SK-N-SH (cell line): Measurements from ENCODE around the gene SUPT5H. TPM values are rescaled to one million over a fixed set of nuclear protein-coding genes. Genes with fewer than 3 reads are reported as not detected.

Experiments used
- CTCF ChIA-PET: fragments of 300-600, 350-600 bp; formaldehyde crosslinking; extraction: SDS; loops from one replicate; lab custom pipeline; 2021; lab: Yijun Ruan, JAX
- POLR2A ChIA-PET: fragments of 350-600 bp; sonication (Branson Sonifier 250); formaldehyde crosslinking; extraction: SDS; loops from one replicate; lab custom pipeline; 2020; ENCODE audit warnings: antibody characterized with exemption, inconsistent platforms; lab: Yijun Ruan, JAX
- DNase-seq: peaks from one replicate; pipeline ENCODE4 v3.0.0; 2012
- H2AFZ ChIP-seq: fragments of 200-600 bp; sonication (generic); 2 replicates; pipeline ENCODE4 v1.8.1; 2016; ENCODE audit warnings: antibody characterized with exemption, mild to moderate bottlenecking, low read depth
- H3F3A ChIP-seq: fragments of 200-600 bp; sonication (generic); replicated peaks from 2 replicates; pipeline ENCODE3; 2016; ENCODE audit warnings: antibody characterized with exemption, mild to moderate bottlenecking; ENCODE audit not compliant: insufficient read depth
- H3K27ac ChIP-seq, 2 experiments: fragments of 200-500 bp in 1 of 2; fragments of 200-600 bp in 1 of 2; sonication (Bioruptor generic) in 1 of 2; sonication (generic), shearing (Covaris generic) in 1 of 2; 2 replicates each; pipeline versions ENCODE4 v1.5.1 to v1.6.1; 2014 to 2016; ENCODE audit warnings: low read depth in 2 of 2, inconsistent platforms in 1 of 2, low read length in 1 of 2, mild to moderate bottlenecking in 1 of 2, mixed read lengths in 1 of 2
- H3K27me3 ChIP-seq: fragments of 200-600 bp; sonication (generic), shearing (Covaris generic); 2 replicates; pipeline ENCODE4 v1.6.1; 2016; ENCODE audit warnings: mixed run types; ENCODE audit not compliant: insufficient read depth
- H3K36me3 ChIP-seq, 2 experiments: fragments of 200-500 bp in 1 of 2; fragments of 200-600 bp in 1 of 2; sonication (Bioruptor generic) in 1 of 2; sonication (generic) in 1 of 2; replicated peaks in 1 of 2; 2 replicates each; pipeline versions ENCODE3 to v1.5.1; 2014 to 2016; ENCODE audit warnings: low read length in 1 of 2, mild to moderate bottlenecking in 1 of 2; ENCODE audit not compliant: insufficient read depth in 2 of 2, control insufficient read depth in 1 of 2
- H3K4me1 ChIP-seq, 2 experiments: fragments of 200-500 bp in 1 of 2; fragments of 200-600 bp in 1 of 2; sonication (Bioruptor generic) in 1 of 2; sonication (generic), shearing (Covaris generic) in 1 of 2; 2 replicates each; pipeline versions ENCODE4 v1.5.1 to v1.6.1; 2014 to 2016; ENCODE audit warnings: low read depth in 1 of 2, low read length in 1 of 2, mixed run types in 1 of 2; ENCODE audit not compliant: insufficient read depth in 2 of 2, control insufficient read depth in 1 of 2
- H3K4me2 ChIP-seq: fragments of 200-600 bp; sonication (generic), shearing (Covaris generic); 2 replicates; pipeline ENCODE4 v1.6.1; 2017; ENCODE audit warnings: mixed run types
- H3K4me3 ChIP-seq, 2 experiments: fragments of 200-500 bp in 1 of 2; fragments of 200-600 bp in 1 of 2; sonication (Bioruptor generic) in 1 of 2; sonication (generic), shearing (Covaris generic) in 1 of 2; 2 replicates each; pipeline versions ENCODE4 v1.5.1 to v1.8.1; 2014 to 2016; ENCODE audit warnings: low read depth in 2 of 2, inconsistent platforms in 1 of 2, low read length in 1 of 2, mild to moderate bottlenecking in 1 of 2, mixed read lengths in 1 of 2, moderate library complexity in 1 of 2
- H3K79me2 ChIP-seq: fragments of 200-600 bp; sonication (generic); 2 replicates; pipeline ENCODE4 v1.8.1; 2017; ENCODE audit warnings: mild to moderate bottlenecking; ENCODE audit not compliant: insufficient read depth
- H3K9ac ChIP-seq: fragments of 200-600 bp; sonication (generic); 2 replicates; pipeline ENCODE4 v1.6.1; 2017; ENCODE audit warnings: mixed run types
- H3K9me2 ChIP-seq: fragments of 200-600 bp; sonication (generic); 2 replicates; pipeline ENCODE4 v1.6.1; 2017; ENCODE audit warnings: mixed run types
- H3K9me3 ChIP-seq: fragments of 200-600 bp; sonication (generic); 2 replicates; pipeline ENCODE4 v1.6.1; 2017; ENCODE audit warnings: mixed run types, mild to moderate bottlenecking, moderate library complexity
- H4K20me1 ChIP-seq: fragments of 200-600 bp; sonication (generic); 2 replicates; pipeline ENCODE4 v1.6.1; 2017; ENCODE audit warnings: mild to moderate bottlenecking, mixed run types; ENCODE audit not compliant: insufficient read depth
- EP300 ChIP-seq, 2 experiments: IDR thresholded peaks; 2 replicates each; pipeline versions ENCODE4 v1.4.0 to v1.6.1; 2012; ENCODE audit warnings: borderline replicate concordance in 1 of 2, low read depth in 1 of 2, low read length in 1 of 2
- FOSL2 ChIP-seq: IDR thresholded peaks from 2 replicates; pipeline ENCODE4 v1.4.0; 2012; ENCODE audit warnings: low read depth, mild to moderate bottlenecking, moderate library complexity, borderline replicate concordance
- GABPA ChIP-seq: IDR thresholded peaks from 2 replicates; pipeline ENCODE4 v1.4.0; 2012; ENCODE audit warnings: low read depth, mild to moderate bottlenecking
- GATA2 ChIP-seq: sonication (generic); formaldehyde crosslinking; IDR thresholded peaks from 2 replicates; pipeline ENCODE4 v1.5.0; 2020; ENCODE audit warnings: mild to moderate bottlenecking, missing genetic modification reagents
- MXI1 ChIP-seq: IDR thresholded peaks from 2 replicates; pipeline ENCODE4 v1.6.1; 2012; ENCODE audit warnings: mild to moderate bottlenecking, low read depth, low read length, improper control_type of control experiment
- NFIC ChIP-seq: IDR thresholded peaks from 2 replicates; pipeline ENCODE4 v1.4.0; 2012; ENCODE audit warnings: borderline replicate concordance
- NRF1 ChIP-seq: IDR thresholded peaks from 2 replicates; pipeline ENCODE4 v1.6.1; 2012; ENCODE audit warnings: low read depth, mild to moderate bottlenecking, low read length
- RAD21 ChIP-seq: IDR thresholded peaks from 2 replicates; pipeline ENCODE4 v1.6.1; 2012; ENCODE audit warnings: mild to moderate bottlenecking, low read length
- WGBS: methylation state at CpG from one replicate; pipeline ENCODE4 v1.1.6; 2017; ENCODE audit warnings: low lambda C conversion rate; 5-methylcytosine and 5-hydroxymethylcytosine counted together
- polyA plus RNA-seq, 3 experiments: library from polyadenylated mRNA; depleted of rRNA; stranded (reverse); fragments of >200 nt; gene quantifications; 2 replicates each; pipeline ENCODE4 v1.2.3, GENCODE V29; 2012
- TF ChIP-seq, protein P1 (sequence below): IDR thresholded peaks from 2 replicates; pipeline ENCODE4 v1.4.0; 2012; ENCODE audit warnings: low read depth, borderline replicate concordance
- TF ChIP-seq, protein P2 (sequence below): IDR thresholded peaks from 2 replicates; pipeline ENCODE4 v1.4.0; 2012; ENCODE audit warnings: low read depth, borderline replicate concordance
- TF ChIP-seq, protein P3 (sequence below): IDR thresholded peaks from 2 replicates; pipeline ENCODE4 v1.4.0; 2012; ENCODE audit warnings: low read depth

Gene SUPT5H
- polyA plus RNA-seq, 1 of the 3 experiments (the other 2 are of a cell fraction): 137 TPM

DNA sequence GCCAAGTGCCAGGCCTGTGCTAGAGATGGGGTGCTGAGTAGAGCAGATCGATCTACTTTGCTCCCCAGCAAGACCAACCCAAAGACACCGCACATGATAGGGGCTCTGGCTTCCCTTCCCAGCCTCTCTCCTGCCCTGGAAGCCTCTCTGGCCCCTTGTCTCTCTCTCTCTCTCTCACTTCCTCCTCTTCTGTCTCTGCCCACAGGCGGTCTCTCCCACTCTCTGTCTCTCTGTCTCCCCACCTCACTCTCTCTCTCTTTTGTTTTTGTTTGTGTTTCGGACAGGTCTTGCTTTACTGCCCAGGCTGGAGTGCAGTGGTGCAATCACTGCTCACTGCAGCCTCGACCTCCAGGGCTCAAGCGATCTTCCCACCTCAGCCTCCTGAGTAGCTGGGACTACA is 70.9 kb downstream of the SUPT5H start:
- ChIA-PET POLR2A (no interaction called here), CTCF (interaction anchor here (1.1 to 2.0 kb wide), 5 partner anchors 11 to 42 kb away, joined by 4 to 9 read pairs (median 7); partner anchors contain the start of gene EID2B)
- Histone ChIP-seq H3F3A (no peaks in the 10 kb centered on the region), H2AFZ (no peak overlapping the region), H3K36me3 (no peaks in the 10 kb centered on the region), H3K9me2 (no peaks in the 10 kb centered on the region), H3K9ac (no peak overlapping the region), H3K4me2 (no peak overlapping the region), H3K4me3 (no peak overlapping the region), H3K79me2 (no peaks in the 10 kb centered on the region), H3K27me3 (peaks cover 21% of the 10 kb centered on the region), H3K27ac (no peak overlapping the region), H3K4me1 (peaks cover 0 to 6% of the 10 kb centered on the region in 2 experiments; a peak in 1 of 4 replicates), H4K20me1 (no peaks in the 10 kb centered on the region), H3K9me3 (no peaks in the 10 kb centered on the region)
- no peak for TF ChIP-seq RAD21
- TF ChIP-seq, protein P1, sequence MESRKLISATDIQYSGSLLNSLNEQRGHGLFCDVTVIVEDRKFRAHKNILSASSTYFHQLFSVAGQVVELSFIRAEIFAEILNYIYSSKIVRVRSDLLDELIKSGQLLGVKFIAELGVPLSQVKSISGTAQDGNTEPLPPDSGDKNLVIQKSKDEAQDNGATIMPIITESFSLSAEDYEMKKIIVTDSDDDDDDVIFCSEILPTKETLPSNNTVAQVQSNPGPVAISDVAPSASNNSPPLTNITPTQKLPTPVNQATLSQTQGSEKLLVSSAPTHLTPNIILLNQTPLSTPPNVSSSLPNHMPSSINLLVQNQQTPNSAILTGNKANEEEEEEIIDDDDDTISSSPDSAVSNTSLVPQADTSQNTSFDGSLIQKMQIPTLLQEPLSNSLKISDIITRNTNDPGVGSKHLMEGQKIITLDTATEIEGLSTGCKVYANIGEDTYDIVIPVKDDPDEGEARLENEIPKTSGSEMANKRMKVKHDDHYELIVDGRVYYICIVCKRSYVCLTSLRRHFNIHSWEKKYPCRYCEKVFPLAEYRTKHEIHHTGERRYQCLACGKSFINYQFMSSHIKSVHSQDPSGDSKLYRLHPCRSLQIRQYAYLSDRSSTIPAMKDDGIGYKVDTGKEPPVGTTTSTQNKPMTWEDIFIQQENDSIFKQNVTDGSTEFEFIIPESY: no peak
- DNase-seq: no peak
- 81% methylated on average over 6 of the region's 6 CpGs for WGBS

DNA sequence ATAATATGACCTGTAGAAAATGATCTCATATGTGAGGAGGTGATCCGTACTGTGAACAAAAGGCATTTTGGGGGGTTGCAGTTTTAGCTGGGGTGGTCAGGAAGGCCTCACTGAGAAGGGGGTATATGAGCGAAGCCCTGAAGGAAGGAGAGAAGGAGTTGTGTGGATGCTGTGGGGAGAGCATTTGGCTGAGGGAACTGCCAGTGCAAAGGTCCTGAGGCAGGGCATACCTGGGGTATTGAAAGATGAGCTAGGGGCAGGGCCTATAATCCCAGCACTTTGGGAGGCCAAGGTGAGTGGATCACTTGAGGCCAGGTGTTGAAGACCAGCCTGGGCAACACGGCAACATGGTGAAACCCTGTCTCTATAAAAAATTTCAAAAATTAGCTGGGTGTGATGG is 72.0 kb downstream of the SUPT5H start:
- ChIA-PET CTCF (interaction anchor here (1.8 to 2.6 kb wide), 2 partner anchors 15 to 20 kb away, joined by 4 to 19 read pairs; partner anchors contain the start of gene EID2B), POLR2A (no interaction called here)
- Histone ChIP-seq H3K36me3 (no peaks in the 10 kb centered on the region), H3K4me1 (peaks cover 0 to 6% of the 10 kb centered on the region in 2 experiments; a peak in 1 of 4 replicates), H3K9me2 (no peaks in the 10 kb centered on the region), H3K4me3 (no peak overlapping the region), H4K20me1 (no peaks in the 10 kb centered on the region), H3K9ac (no peak overlapping the region), H3K27me3 (peaks cover 21% of the 10 kb centered on the region), H2AFZ (no peak overlapping the region), H3F3A (no peaks in the 10 kb centered on the region), H3K27ac (no peak overlapping the region), H3K4me2 (no peak overlapping the region), H3K9me3 (no peaks in the 10 kb centered on the region), H3K79me2 (no peaks in the 10 kb centered on the region)
- TF ChIP-seq, protein P2, sequence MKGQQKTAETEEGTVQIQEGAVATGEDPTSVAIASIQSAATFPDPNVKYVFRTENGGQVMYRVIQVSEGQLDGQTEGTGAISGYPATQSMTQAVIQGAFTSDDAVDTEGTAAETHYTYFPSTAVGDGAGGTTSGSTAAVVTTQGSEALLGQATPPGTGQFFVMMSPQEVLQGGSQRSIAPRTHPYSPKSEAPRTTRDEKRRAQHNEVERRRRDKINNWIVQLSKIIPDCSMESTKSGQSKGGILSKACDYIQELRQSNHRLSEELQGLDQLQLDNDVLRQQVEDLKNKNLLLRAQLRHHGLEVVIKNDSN: no peak
- no peak for TF ChIP-seq GATA2 (CRISPR knock-in tag)
- no peak for TF ChIP-seq MXI1
- TF ChIP-seq, protein P3, sequence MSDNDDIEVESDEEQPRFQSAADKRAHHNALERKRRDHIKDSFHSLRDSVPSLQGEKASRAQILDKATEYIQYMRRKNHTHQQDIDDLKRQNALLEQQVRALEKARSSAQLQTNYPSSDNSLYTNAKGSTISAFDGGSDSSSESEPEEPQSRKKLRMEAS: no peak
- TF ChIP-seq FOSL2: no peak
- TF ChIP-seq EP300 (IDR thresholded peaks at IDR 0.05; ENCODE audit: borderline replicate concordance in 1 of 2, low read depth in 1 of 2, low read length in 1 of 2): no peak
- TF ChIP-seq NFIC: no peak
- no peak for TF ChIP-seq NRF1
- no peak for TF ChIP-seq GABPA
- 65% methylated on average over 3 of the region's 3 CpGs for WGBS
- DNase-seq: no peak
